A673 (cell line): ENCODE results near the gene AVPR2. TPM values are rescaled to one million over a fixed set of nuclear protein-coding genes. Genes with fewer than 3 reads are reported as not detected.

ENCODE experiments used
- BruUV-seq: library from RNA; stranded (reverse); fragments of 400-500 nt; replicated peaks from 2 replicates; lab custom pipeline; 2021; lab: Mats Ljungman, UMichigan
- CTCF ChIA-PET: fragments of 300-600 bp; sonication (Branson Sonifier 250); formaldehyde crosslinking; loops from one replicate; lab custom pipeline; 2022; ENCODE audit warnings: antibody characterized with exemption; lab: Charles Lee
- POLR2A ChIA-PET: fragments of 300-600 bp; sonication (Branson Sonifier 250); formaldehyde crosslinking; loops from one replicate; lab custom pipeline; 2022; ENCODE audit warnings: antibody characterized with exemption; ENCODE audit not compliant: low non-redundant PET; lab: Charles Lee
- DNase-seq: peaks from one replicate; pipeline ENCODE4 v3.0.0-alpha.2; 2015; ENCODE audit warnings: low spot score
- H3K27ac ChIP-seq: fragments of 200-600 bp; sonication (generic); 2 replicates; pipeline ENCODE4 v1.5.1; 2016; ENCODE audit warnings: mixed run types, low read depth, mild to moderate bottlenecking, mixed read lengths, antibody characterized with exemption, low read length; ENCODE audit not compliant: poor library complexity, severe bottlenecking
- H3K27me3 ChIP-seq: fragments of 200-600 bp; sonication (generic); replicated peaks from 2 replicates; pipeline ENCODE4 v1.6.1; 2017; ENCODE audit warnings: mixed run types, low read depth, mild to moderate bottlenecking, mixed read lengths, antibody characterized with exemption, low read length; ENCODE audit not compliant: insufficient read depth, poor library complexity
- H3K36me3 ChIP-seq: fragments of 200-600 bp; sonication (generic); 2 replicates; pipeline ENCODE4 v1.6.1; 2016; ENCODE audit warnings: mixed run types, mild to moderate bottlenecking, mixed read lengths, antibody characterized with exemption, low read length; ENCODE audit not compliant: insufficient read depth, poor library complexity, severe bottlenecking
- H3K4me1 ChIP-seq: fragments of 200-600 bp; sonication (generic); 2 replicates; pipeline ENCODE4 v1.6.1; 2017; ENCODE audit warnings: mixed run types, mild to moderate bottlenecking, mixed read lengths, antibody characterized with exemption, low read length; ENCODE audit not compliant: insufficient read depth, poor library complexity, severe bottlenecking
- H3K4me3 ChIP-seq: fragments of 200-600 bp; sonication (generic); 2 replicates; pipeline ENCODE4 v1.5.1; 2016; ENCODE audit warnings: low read depth, mixed run types, mild to moderate bottlenecking, mixed read lengths, low read length; ENCODE audit not compliant: poor library complexity, severe bottlenecking
- H3K9me3 ChIP-seq: fragments of 200-600 bp; sonication (generic); 2 replicates; pipeline ENCODE4 v1.6.1; 2016; ENCODE audit warnings: mixed run types, low read depth, mild to moderate bottlenecking, mixed read lengths, antibody characterized with exemption, low read length; ENCODE audit not compliant: poor library complexity, severe bottlenecking
- EZH2 ChIP-seq: fragments of 200-600 bp; sonication (generic); IDR thresholded peaks from 2 replicates; pipeline ENCODE4 v1.6.1; 2017; ENCODE audit warnings: borderline replicate concordance, low read depth, mild to moderate bottlenecking, mixed read lengths, antibody characterized with exemption, low read length; ENCODE audit not compliant: poor library complexity, severe bottlenecking
- intact Hi-C: fragments of 100-400 bp; cut with micrococcal nuclease; formaldehyde crosslinking; loops from one replicate; pipeline ENCODE4 v1.10.0; 2022; ENCODE audit not compliant: unreplicated experiment
- total RNA-seq: library from RNA; stranded (reverse); gene quantifications from 2 replicates; pipeline ENCODE4 v1.2.3, GENCODE V29; 2021
- TF ChIP-seq, protein P1 (sequence below): fragments of 300-800, 200-600 bp; sonication (generic); conservative IDR thresholded peaks from 2 replicates; pipeline ENCODE4 v1.5.1; 2017; ENCODE audit warnings: low read depth, mild to moderate bottlenecking, antibody characterized with exemption, low read length, moderate library complexity, mixed read lengths

AVPR2 gene
- total RNA-seq, 1 experiment from 2014 or later, result not detected

DNA sequence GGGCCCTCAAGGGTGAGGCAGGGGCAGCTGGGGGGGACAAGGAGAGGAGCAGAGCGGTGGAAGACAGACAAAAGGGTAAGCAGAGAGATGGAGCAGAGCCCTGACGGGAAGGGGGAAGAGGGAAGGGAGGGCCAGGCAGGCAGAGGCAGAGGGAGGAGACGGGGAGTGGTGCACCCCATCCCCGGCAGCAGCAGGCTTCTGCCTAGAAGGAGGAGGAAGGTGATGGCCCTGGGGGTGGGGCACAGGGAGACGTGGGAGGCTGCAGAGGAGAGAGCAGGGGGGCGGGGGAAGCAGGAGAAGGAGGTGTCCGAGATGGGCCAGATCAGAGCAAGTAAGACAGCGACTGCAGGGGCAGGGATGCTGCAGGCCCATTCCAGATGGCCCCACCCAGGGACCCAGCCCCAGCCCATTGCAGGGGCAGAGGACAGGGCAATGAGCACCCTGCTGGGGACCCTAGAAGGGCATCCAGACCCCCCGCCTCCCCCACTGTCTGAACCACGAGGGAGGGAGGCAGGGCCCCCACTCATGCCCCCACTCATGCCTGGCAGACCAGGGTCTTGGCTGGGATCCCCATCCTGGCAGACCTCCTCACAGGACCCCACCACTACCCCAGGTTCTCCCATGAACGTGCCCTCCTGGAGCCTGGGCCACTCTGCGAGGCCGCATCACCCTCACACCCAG lies 21.2 kb upstream of the AVPR2 start:
- no peaks in the 10 kb centered on the region for H3K9me3 ChIP-seq
- H3K4me3 ChIP-seq, result no peak overlapping the region
- POLR2A ChIA-PET, result no interaction called here
- H3K27ac ChIP-seq, result no peak overlapping the region
- TF ChIP-seq, protein P1, sequence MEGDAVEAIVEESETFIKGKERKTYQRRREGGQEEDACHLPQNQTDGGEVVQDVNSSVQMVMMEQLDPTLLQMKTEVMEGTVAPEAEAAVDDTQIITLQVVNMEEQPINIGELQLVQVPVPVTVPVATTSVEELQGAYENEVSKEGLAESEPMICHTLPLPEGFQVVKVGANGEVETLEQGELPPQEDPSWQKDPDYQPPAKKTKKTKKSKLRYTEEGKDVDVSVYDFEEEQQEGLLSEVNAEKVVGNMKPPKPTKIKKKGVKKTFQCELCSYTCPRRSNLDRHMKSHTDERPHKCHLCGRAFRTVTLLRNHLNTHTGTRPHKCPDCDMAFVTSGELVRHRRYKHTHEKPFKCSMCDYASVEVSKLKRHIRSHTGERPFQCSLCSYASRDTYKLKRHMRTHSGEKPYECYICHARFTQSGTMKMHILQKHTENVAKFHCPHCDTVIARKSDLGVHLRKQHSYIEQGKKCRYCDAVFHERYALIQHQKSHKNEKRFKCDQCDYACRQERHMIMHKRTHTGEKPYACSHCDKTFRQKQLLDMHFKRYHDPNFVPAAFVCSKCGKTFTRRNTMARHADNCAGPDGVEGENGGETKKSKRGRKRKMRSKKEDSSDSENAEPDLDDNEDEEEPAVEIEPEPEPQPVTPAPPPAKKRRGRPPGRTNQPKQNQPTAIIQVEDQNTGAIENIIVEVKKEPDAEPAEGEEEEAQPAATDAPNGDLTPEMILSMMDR, result no peak
- TF ChIP-seq EZH2, result no peak
- CTCF ChIA-PET, result no interaction called here
- H3K36me3 ChIP-seq, result no peaks in the 10 kb centered on the region
- intact Hi-C loops, result no loop called here
- no peaks in the 10 kb centered on the region for H3K4me1 ChIP-seq
- DNase-seq, result no peak
- no TSS peak for BruUV-seq
- peaks cover 36% of the 10 kb centered on the region for H3K27me3 ChIP-seq

DNA sequence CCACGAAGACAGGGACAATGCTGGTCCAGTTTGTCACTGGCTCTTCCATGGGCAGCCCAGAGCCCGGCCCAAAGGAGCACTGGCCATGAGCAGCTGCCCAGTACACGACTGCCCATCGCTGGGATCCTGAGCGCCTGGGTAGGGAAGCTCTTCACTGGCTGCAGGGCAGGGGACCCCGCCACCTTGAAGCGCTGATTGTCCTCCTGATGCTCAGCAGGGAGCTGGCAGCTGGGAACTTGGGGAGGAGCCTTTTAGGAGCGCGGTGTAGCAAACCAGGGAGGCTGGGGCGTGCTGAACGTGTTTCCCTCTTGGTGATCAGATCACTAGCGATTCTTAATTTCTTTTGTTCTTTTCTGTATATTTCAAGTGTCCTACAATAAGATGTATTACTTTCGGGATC lies 20.3 kb upstream of the AVPR2 start:
- Histone ChIP-seq H3K36me3 (no peaks in the 10 kb centered on the region), H3K4me1 (no peaks in the 10 kb centered on the region), H3K4me3 (no peak overlapping the region), H3K27me3 (peaks cover 36% of the 10 kb centered on the region), H3K9me3 (no peaks in the 10 kb centered on the region), H3K27ac (no peak overlapping the region)
- no TSS peak for BruUV-seq
- no peak for DNase-seq
- POLR2A ChIA-PET, result no interaction called here
- intact Hi-C loops, result no loop called here
- CTCF ChIA-PET, result interaction anchor here (0.5 kb wide), 1 partner anchor 17 kb away, joined by 4 read pairs; no protein-coding TSS in a partner anchor
- TF ChIP-seq EZH2, result no peak
- TF ChIP-seq, protein P1, result no peak

DNA sequence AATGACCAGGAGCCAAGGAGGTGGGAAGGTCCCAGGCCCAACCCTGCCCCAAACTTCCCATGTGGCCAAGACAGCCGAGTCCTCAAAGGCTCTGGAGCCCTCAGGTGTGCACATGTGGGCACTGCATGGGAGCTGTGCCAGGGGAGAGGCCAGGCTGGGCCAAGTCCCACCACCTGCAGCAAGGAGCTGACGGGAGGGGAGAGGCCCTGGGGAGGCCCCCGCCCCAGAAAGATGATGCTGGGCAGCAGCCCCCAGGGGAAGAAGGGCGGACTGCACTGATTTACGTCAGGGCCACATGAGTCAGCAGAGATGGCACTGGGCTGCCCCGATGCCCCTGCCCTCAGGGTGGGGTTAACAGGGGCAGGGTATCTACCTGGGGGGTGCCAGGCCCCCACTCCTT lies 19.9 kb upstream of the AVPR2 start:
- no peak for TF ChIP-seq EZH2
- TF ChIP-seq, protein P1, result no peak
- H3K4me1 ChIP-seq, result no peaks in the 10 kb centered on the region
- BruUV-seq, result no TSS peak
- H3K27me3 ChIP-seq, result peaks cover 36% of the 10 kb centered on the region
- no peak overlapping the region for H3K4me3 ChIP-seq
- H3K9me3 ChIP-seq, result no peaks in the 10 kb centered on the region
- intact Hi-C loops, result no loop called here
- H3K36me3 ChIP-seq, result no peaks in the 10 kb centered on the region
- H3K27ac ChIP-seq, result no peak overlapping the region
- POLR2A ChIA-PET, result no interaction called here
- DNase-seq, result no peak
- CTCF ChIA-PET, result interaction anchor here (0.5 kb wide), 1 partner anchor 16 kb away, joined by 4 read pairs; no protein-coding TSS in a partner anchor
